Tibial nerve (tissue), 4 donors: ENCODE measurements around the gene MYRIP. TPM values are rescaled to one million over a fixed set of nuclear protein-coding genes. Genes with fewer than 3 reads are reported as not detected.

Experiments used
- DNase-seq, 2 donors: peaks; one replicate each; pipeline ENCODE4 v3.0.0-alpha.2; 2019; ENCODE audit warnings: low spot score in 2 of 2
- H3K27ac ChIP-seq, 4 donors: fragments of 200-600 bp; sonication (generic) in 3 of 4; one replicate each; pipeline ENCODE4 v1.5.1; 2017 to 2019; ENCODE audit warnings: mild to moderate bottlenecking in 1 of 4
- H3K27me3 ChIP-seq, 2 donors: fragments of 200-600 bp; sonication (generic) in 1 of 2; one replicate each; pipeline versions ENCODE4 v1.5.1 to v1.6.0; 2017 to 2019
- H3K36me3 ChIP-seq, 3 donors: fragments of 200-600 bp; sonication (generic); one replicate each; pipeline ENCODE4 v1.5.1; 2018 to 2019
- H3K4me1 ChIP-seq, 4 donors: fragments of 200-600 bp; sonication (generic) in 3 of 4; one replicate each; pipeline ENCODE4 v1.5.1; 2017 to 2019
- H3K4me3 ChIP-seq, 4 donors: fragments of 200-600 bp; sonication (generic) in 3 of 4; one replicate each; pipeline ENCODE4 v1.5.1; 2017 to 2019; ENCODE audit warnings: mild to moderate bottlenecking in 1 of 4, moderate library complexity in 1 of 4
- H3K9me3 ChIP-seq, 4 donors: fragments of 200-600 bp; sonication (generic) in 3 of 4; one replicate each; pipeline ENCODE4 v1.5.1; 2017 to 2019
- CTCF ChIP-seq, 5 experiments: fragments of 200-600 bp in 3 of 5; fragments of 450-650 bp in 2 of 5; sonication (generic) in 3 of 5; IDR thresholded peaks; one replicate each; pipeline ENCODE4 v1.5.1; 2016 to 2019; ENCODE audit warnings: antibody characterized with exemption in 5 of 5, mild to moderate bottlenecking in 3 of 5, moderate library complexity in 2 of 5
- EP300 ChIP-seq, 2 donors: sonication (generic); formaldehyde crosslinking; IDR thresholded peaks; one replicate each; pipeline ENCODE4 v1.6.1; 2017; ENCODE audit warnings: antibody characterized with exemption in 2 of 2, mild to moderate bottlenecking in 1 of 2
- POLR2A ChIP-seq, 2 donors: fragments of 450-650 bp; IDR thresholded peaks; one replicate each; pipeline ENCODE4 v1.6.1; 2017; ENCODE audit warnings: antibody characterized with exemption in 2 of 2, mild to moderate bottlenecking in 2 of 2, moderate library complexity in 2 of 2
- WGBS, 2 donors: methylation state at CpG; one replicate each; pipeline ENCODE4 v1.1.5; 2018; 5-methylcytosine and 5-hydroxymethylcytosine counted together
- total RNA-seq, 4 donors: library from RNA; depleted of rRNA; stranded (reverse); fragments of >200 nt; gene quantifications; one replicate each; pipeline ENCODE4 v1.1.0, GENCODE V29; 2016

The MYRIP gene
- total RNA-seq, 4 donors from 2014 or later, result 2.9 to 12.0 (median 9.9) TPM

GRCh38 chr3:40120067-40120692 is 310.8 kb downstream of the MYRIP start:
- peaks cover 0 to 20% (median 3%) of the 10 kb centered on the region in 4 donors for H3K4me1 ChIP-seq

GRCh38 chr3:40120806-40121205 is 311.4 kb downstream of the MYRIP start:
- H3K27me3 ChIP-seq, result no peaks in the 10 kb centered on the region
- H3K27ac ChIP-seq, result peak overlapping the region in 1 of 4 donors; percentile 56
- H3K36me3 ChIP-seq, result no peaks in the 10 kb centered on the region
- DNase-seq, result no peak
- WGBS, 2 donors, result 11 to 31% methylated on average over 3 of the region's 3 CpGs
- no peak for TF ChIP-seq EP300 (IDR thresholded peaks at IDR 0.05)
- no peak for TF ChIP-seq POLR2A (IDR thresholded peaks at IDR 0.05)
- no peak for TF ChIP-seq CTCF (IDR thresholded peaks at IDR 0.05)
- H3K4me3 ChIP-seq, result no peak overlapping the region
- H3K9me3 ChIP-seq, result no peaks in the 10 kb centered on the region
- H3K4me1 ChIP-seq, result peaks cover 0 to 18% (median 3%) of the 10 kb centered on the region in 4 donors

More at GRCh38 chr3:40120067-40120692, 310.8 kb downstream of the MYRIP start:
- no peaks in the 10 kb centered on the region for H3K36me3 ChIP-seq
- no peak for DNase-seq
- peak overlapping the region in 1 of 4 donors; percentile 56 for H3K27ac ChIP-seq
- no peaks in the 10 kb centered on the region for H3K27me3 ChIP-seq
- H3K9me3 ChIP-seq, result no peaks in the 10 kb centered on the region
- 59 to 62% methylated on average over 3 of the region's 3 CpGs for WGBS, 2 donors
- TF ChIP-seq EP300 (IDR thresholded peaks at IDR 0.05) (no peak), CTCF (IDR thresholded peaks at IDR 0.05) (no peak), POLR2A (IDR thresholded peaks at IDR 0.05) (no peak)
- H3K4me3 ChIP-seq, result no peak overlapping the region

GRCh38 chr3:40124918-40125317 is 315.5 kb downstream of the MYRIP start:
- no peak for TF ChIP-seq POLR2A (IDR thresholded peaks at IDR 0.05)
- no peak for TF ChIP-seq CTCF (IDR thresholded peaks at IDR 0.05)
- no peak for TF ChIP-seq EP300 (IDR thresholded peaks at IDR 0.05)
- Histone ChIP-seq H3K4me3 (no peak overlapping the region), H3K27ac (no peak overlapping the region), H3K4me1 (peaks cover 0 to 10% (median 3%) of the 10 kb centered on the region in 4 donors), H3K9me3 (no peaks in the 10 kb centered on the region), H3K36me3 (no peaks in the 10 kb centered on the region), H3K27me3 (no peaks in the 10 kb centered on the region)
- DNase-seq, result no peak

GRCh38 chr3:40128166-40128565 is 318.8 kb downstream of the MYRIP start:
- Histone ChIP-seq H3K36me3 (no peaks in the 10 kb centered on the region), H3K27ac (no peak overlapping the region), H3K4me1 (peaks cover 0 to 5% (median 0%) of the 10 kb centered on the region in 4 donors), H3K9me3 (peaks cover 0 to 11% (median 0%) of the 10 kb centered on the region in 4 donors), H3K4me3 (no peak overlapping the region), H3K27me3 (no peaks in the 10 kb centered on the region)
- 75 to 79% methylated on average over 2 of the region's 2 CpGs for WGBS, 2 donors
- TF ChIP-seq EP300 (IDR thresholded peaks at IDR 0.05), result no peak
- no peak for TF ChIP-seq POLR2A (IDR thresholded peaks at IDR 0.05)
- TF ChIP-seq CTCF (IDR thresholded peaks at IDR 0.05), result no peak
- DNase-seq, result no peak

- H3K9me3 ChIP-seq, result peaks cover 0 to 17% (median 0%) of the 10 kb centered on the region in 4 donors
- no peak for DNase-seq
- H3K4me3 ChIP-seq, result no peak overlapping the region
- no peaks in the 10 kb centered on the region for H3K36me3 ChIP-seq
- 69 to 72% methylated on average over 3 of the region's 3 CpGs for WGBS, 2 donors
- no peaks in the 10 kb centered on the region for H3K27me3 ChIP-seq
- H3K4me1 ChIP-seq, result peaks cover 0 to 5% (median 0%) of the 10 kb centered on the region in 4 donors
- no peak overlapping the region for H3K27ac ChIP-seq
- TF ChIP-seq POLR2A (IDR thresholded peaks at IDR 0.05), result no peak
- no peak for TF ChIP-seq CTCF (IDR thresholded peaks at IDR 0.05)
- no peak for TF ChIP-seq EP300 (IDR thresholded peaks at IDR 0.05)
Measured at GRCh38 chr3:40129510-40129909, 320.1 kb downstream of the MYRIP start.
